Thyroid gland (tissue), 4 donors: ENCODE measurements around the gene RPLP2.

ENCODE experiments used
- CTCF ChIP-seq, 6 experiments: fragments of 200-600 bp in 3 of 6; fragments of 450-650 bp in 3 of 6; sonication (generic) in 3 of 6; IDR thresholded peaks; one replicate each; pipeline ENCODE4 v1.5.1; 2016 to 2019; ENCODE audit warnings: antibody characterized with exemption in 6 of 6, mild to moderate bottlenecking in 2 of 6, inconsistent platforms in 1 of 6, moderate library complexity in 1 of 6
- POLR2A ChIP-seq, 2 donors: fragments of 450-650 bp; IDR thresholded peaks; one replicate each; pipeline ENCODE4 v1.6.1; 2017; ENCODE audit warnings: antibody characterized with exemption in 2 of 2, mild to moderate bottlenecking in 2 of 2, moderate library complexity in 1 of 2

GRCh38 chr11:783581-784015, 26.2 kb upstream of the RPLP2 start:
- peak; percentile 17 to 82 (median 61) for TF ChIP-seq CTCF (IDR thresholded peaks at IDR 0.05)
- TF ChIP-seq POLR2A (IDR thresholded peaks at IDR 0.05): peak in 1 of 2 donors; percentile 27
